Measurements from ENCODE around the gene SNRPN.
"Not testable (repeated sequence)": the region's sequence is repeated elsewhere in the genome, so short reads cannot be mapped to it uniquely, and the experiment has no call there.

SNRPN gene

DNA sequence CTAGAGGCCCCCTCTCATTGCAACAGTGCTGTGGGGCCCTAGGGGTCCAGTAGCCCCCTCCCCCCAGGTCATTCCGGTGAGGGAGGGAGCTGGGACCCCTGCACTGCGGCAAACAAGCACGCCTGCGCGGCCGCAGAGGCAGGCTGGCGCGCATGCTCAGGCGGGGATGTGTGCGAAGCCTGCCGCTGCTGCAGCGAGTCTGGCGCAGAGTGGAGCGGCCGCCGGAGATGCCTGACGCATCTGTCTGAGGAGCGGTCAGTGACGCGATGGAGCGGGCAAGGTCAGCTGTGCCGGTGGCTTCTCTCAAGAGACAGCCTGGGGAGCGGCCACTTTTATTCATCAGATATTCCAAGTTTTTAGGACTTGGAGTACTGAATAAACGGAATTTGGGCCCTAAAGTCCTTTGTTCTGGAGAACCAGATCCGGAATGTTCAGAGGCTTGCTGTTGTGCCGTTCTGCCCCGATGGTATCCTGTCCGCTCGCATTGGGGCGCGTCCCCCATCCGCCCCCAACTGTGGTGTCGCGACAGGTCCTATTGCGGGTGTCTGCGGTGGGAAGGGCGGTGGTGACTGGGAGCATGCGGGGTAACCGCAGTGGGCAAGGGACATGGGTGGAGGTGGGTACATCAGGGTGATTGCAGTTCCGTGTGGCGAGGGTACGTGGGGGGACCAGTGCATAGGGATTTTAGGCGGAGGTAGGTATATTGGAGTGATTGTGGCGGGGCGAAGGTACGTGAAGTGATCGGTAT lies at the start of gene SNRPN, which contains the start of gene SNURF:
Gene SNRPN (plus strand): TSS at position 205 of the 748 bp plus-strand sequence. CDS start 19,467 bp downstream, outside the sequence.
Gene SNURF (plus strand): TSS at position 205 of the 748 bp plus-strand sequence. CDS start 62 bp downstream, at position 267.
- FAIRE-seq: no peak

DNA sequence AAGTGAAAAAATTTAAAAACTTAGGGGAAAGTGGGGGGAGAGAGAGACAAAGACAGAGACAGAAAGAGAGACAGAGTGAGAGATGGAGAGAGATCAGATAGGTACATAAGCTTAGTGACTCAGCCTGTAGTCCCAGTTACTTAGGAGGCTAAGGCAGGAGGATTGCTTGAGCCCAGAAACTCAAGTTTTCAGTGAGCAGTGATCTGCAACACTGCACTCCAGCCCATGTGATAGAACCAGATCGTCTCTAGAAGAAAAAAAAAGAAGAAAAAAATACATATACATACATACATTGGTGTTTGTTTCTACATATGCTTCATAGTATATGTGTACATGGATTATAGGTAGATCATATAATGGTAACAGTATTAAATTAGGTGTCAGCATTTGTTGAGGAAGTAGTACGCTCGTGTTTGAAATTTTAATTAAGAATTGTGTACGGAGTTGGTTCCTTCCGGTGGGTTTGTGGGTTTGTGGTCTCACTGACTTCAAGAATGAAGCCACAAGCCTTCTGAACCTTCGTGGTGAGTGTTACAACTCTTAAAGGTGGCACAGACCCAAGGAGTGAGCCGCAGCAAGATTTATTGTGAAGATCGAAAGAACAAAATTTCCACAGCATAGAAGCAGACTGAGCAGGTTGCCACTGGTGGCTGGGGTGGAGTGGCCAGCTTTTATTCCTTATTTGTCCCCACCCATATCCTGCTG lies 38.3 kb upstream of the SNRPN start:
- no peak for FAIRE-seq

DNA sequence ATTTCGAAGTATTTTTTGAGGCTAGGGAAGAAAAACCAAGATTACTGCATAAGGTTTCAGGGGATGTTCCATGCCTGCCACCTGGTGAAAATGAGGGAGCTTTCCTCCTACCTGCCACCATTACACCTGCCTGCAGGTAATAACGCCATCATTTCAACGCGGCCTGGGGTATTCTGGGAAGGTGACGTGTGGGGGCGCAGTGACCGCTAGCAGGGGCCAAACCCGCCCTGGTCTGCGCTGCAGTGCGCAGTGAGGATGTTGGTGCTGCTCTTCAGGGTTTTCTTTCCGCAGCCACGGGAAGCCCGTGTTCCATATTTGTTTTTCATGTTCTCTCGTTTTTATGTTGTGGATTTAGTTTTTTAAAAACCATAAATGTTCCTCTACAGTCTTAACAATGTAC lies 37.4 kb upstream of the SNRPN start:
- FAIRE-seq: no peak

DNA sequence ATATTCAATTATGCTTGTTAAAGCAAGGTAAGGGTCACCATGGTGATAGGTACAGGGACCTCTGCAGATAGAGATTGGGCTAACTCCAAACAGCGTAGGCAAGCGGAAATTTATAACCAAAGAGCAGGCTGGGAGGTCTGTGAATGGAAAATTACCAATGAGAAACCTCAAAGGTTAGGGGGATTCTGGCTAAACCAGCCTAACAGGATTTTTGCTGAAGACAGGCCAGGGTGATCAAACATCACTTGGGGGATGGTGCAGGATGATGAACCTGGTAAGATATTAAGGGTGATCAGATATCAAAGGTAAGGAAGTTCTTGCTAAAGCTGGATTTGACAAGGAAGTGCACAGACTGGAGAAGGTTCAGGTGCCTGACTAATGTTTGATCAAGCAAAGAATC lies 35.3 kb upstream of the SNRPN start:
- FAIRE-seq: no peak

DNA sequence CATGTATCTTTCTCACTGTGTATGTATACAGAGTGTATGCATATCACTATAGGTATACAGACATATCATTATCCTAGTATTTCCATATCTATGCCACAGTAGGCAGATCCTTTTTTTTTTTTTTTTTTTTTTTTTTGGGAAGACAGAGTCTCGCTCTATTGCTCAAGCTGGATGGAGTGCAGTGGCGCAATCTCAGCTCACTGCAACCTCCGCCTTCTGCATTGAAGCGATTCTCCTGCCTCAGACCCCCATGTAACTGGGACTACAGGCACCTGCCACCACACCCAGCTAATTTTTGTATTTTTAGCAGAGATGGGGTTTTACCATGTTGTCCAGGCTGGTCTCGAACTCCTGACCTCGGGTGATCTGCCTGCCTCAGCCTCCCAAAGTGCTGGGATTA lies 32.0 kb upstream of the SNRPN start:
- FAIRE-seq: not testable (repeated sequence)

DNA sequence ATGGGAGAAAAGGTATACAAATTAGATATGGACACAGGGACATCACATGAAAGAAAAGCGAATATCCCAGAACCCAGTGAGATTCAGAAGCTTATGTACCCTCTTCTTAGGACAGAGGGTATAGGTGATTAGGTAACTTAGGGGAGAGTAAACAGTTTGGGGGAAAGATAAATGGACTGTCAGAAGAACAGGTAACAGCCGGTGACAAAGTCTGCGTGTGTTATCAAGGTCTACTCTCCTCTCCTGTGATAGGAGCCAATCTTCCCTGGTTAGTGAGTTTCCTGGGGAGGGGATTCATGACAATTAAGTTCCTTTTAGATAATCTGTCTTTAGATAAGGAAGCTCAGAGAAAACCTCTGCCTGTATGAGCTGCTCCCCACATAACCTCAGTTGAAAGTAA lies 30.6 kb upstream of the SNRPN start:
- FAIRE-seq: no peak

DNA sequence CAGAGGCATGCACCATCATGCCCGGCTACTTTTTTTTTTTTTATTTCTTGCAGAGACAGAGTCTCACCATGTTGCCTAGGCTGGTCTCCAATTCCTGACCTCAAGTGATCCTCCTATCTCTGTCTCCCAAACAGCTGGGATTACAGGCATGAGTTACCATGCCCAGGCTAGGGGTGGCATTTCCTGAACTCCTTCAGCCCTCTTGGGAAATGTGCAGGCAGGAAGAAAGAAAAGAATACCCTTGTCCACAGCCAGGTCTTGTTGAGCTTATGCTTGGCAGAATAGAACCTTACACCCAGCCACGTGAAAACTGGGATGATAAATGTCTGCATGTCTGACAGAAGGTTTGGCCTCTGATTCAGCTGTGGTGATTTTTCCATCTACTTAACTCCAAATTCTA lies 30.2 kb upstream of the SNRPN start:
- no peak for FAIRE-seq

DNA sequence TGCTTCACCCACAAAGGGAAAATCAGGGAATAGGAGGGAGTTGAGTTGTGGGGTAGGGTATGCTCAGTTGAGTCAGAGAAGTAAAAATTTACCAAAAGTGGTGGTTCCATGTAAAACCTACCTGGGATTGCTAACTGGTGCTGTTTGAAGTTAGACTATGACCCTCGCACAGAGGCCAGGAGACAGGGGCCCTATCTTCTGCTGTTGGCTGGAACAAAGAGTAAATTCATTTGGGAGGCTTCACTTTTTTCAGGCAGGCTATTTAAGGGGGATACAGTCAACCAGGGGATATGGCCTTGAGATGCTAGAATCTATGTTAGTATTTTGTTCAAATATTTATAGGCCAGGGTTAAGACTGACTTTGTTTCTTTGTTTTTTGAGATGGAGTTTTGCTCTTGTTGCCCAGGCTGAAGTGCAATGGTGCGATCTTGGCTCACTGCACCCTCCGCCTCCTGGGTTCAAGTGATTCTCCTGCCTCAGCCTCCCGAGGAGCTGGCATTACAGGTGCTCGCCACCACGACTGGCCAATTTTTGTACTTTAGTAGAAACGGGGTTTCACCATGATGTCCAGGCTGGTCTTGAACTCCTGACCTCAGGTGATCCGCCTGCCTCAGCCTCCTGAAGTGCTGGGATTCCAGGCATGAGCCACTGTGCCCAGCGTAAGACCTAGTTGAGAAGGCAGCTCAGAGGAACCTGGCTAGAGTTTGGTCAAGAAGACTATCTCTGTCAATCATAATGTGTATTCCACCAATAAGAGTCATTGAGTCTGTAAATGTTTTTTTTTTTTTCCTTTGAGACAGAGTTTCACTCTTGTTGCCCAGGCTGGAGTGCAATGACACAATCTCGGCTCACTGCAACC lies 22.7 kb upstream of the SNRPN start:
- FAIRE-seq: not testable (repeated sequence)

DNA sequence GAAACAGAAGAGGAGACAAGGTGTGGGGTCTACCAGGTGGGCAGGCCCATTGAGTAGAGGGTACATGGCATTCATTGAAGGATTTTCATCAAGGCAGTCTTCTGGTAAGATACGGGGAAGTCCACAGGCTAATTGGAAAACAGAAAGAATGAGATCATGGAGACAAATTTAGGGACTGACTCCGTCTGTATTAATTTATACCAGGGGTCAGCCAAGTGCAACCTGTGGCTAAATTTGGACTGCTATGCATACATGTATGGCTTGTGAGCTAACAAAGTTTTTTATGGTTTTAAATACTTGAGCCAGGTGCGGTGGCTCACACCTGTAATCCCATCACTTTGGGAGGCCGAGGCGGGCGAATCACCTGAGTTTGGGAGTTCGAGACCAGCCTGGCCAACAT lies 21.1 kb upstream of the SNRPN start:
- FAIRE-seq: no peak

DNA sequence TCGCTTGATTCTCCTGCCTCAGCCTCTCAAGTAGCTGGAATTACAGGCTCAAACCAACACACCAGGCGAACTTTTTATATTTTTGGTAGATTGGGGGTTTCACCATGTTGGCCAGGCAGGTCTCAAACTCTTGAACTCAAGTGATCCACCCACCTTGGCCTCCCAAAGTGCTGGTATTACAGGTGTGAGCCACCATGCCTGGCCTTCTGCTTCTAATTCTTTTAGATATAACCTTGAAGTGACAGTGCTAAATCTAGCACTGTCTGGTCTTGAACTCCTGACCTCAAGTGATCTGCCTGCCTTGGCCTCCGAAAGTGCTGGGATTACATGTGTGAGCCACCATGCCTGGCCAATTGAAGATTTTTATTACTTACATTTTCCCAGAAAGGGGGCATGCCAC lies 16.6 kb upstream of the SNRPN start:
- FAIRE-seq: not testable (repeated sequence)

DNA sequence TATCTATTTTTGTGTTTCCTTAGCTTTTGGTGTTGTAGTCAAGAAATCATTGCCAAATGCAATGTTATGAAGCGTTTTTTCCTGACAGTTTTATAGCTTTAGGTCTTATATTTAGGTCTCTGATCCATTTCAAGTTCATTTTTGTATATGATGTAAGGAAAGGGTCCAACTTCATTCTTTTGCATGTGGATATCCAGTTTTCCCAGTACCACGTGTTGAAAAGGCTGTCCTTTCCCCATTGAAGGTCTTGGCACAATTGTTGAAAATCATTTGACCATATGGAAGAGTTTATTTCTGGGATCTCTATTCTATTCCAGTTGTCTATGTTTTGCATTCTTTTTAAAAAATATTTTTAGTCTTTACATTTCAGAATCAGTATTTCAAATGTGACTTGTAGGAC lies 14.6 kb upstream of the SNRPN start:
- FAIRE-seq: no peak

DNA sequence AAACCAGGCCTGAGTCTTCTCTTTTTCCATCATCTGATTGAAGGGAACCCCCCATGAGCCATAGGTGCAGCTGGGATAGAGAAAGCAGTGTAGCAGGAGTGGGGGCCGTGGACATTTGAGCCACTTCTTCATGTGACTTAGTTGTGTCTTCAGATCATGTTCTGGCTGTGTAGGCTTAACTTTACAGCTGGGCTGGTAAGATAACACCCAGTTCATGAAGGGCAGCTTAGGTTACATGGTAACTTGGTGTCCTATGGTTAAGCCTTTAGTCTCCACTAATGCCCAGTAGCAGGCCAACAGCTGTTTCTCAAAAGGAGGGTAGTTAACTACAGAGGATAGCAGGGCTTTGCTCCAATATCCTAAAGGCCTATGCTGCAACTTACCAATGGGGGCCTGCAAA lies 11.4 kb upstream of the SNRPN start:
- FAIRE-seq: no peak

DNA sequence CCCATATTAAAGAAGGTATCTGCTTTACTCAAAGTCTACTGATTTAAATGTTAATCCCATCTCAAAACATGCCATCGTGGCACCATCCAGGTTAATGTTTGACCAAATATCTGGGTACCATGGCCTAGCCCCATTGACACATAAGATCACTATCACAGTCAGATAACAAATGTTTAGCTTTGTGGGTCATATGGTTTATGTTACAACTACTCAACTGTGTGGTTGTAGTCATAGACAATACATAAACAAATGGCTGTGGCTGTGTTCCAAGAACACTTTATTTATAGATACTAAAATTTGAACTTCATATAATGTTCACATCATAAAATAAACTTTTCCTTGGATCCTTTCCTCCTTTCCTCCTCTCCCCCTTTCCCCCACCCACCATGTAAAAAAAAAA lies 9.8 kb upstream of the SNRPN start:
- FAIRE-seq: no peak

DNA sequence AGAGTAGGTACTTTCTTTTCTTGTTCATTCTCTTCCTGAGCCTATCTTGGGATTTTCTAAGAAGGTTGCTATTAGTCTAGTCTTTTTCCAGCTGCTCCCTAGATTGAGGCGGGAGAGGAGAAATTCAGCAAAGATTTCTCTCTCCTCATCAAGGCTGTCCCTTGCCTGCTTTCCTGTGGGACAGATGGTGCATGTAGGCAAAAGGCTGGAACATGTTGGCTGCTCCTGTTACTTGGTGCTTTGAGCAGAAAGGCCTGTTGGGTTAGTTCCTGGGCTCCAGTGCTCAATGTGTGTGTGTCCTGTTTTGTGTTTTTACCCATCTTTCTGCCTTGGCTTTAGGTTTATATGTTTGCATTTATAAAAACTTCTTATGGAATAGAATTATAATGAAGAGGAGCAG lies 9.1 kb upstream of the SNRPN start:
- no peak for FAIRE-seq

DNA sequence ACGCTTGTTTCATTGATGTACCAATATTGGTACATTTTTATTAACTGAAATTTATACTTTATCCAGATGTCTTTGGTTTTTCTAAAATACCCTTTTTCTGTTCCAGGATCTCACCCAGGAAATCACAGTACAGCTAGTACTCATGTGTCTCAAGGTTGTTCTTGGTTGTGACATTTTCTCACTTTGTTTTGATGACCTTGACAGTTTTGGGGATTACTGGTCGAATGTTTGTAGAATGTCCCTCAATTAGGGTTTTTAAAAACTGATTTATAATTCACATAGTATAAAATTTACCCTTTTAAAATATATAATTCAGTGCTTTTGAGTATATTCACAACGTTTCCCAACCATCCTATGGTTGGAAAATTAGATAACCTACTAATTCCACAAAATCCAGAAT lies 6.3 kb upstream of the SNRPN start:
- FAIRE-seq: no peak

DNA sequence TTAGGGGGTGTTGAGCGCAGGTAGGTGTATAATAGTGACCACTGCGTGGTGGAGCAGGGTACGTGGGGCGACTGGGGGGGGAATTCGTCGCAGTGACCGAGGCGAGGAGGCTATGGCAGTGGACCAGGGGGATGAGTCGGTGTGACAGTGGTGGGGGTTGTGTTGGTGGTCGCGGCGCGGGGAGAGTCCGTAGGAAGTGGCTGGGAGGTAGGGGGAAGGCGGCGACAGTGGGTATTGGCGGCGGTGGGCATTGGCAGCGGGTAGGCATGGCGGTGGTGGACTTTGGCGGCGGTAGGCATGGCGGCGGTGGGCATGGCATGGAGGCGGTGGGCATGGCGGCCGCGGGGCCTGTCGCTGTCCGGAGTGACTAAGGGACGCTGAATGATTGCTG lies 739 bp downstream of the SNRPN start:
- no peak for FAIRE-seq

DNA sequence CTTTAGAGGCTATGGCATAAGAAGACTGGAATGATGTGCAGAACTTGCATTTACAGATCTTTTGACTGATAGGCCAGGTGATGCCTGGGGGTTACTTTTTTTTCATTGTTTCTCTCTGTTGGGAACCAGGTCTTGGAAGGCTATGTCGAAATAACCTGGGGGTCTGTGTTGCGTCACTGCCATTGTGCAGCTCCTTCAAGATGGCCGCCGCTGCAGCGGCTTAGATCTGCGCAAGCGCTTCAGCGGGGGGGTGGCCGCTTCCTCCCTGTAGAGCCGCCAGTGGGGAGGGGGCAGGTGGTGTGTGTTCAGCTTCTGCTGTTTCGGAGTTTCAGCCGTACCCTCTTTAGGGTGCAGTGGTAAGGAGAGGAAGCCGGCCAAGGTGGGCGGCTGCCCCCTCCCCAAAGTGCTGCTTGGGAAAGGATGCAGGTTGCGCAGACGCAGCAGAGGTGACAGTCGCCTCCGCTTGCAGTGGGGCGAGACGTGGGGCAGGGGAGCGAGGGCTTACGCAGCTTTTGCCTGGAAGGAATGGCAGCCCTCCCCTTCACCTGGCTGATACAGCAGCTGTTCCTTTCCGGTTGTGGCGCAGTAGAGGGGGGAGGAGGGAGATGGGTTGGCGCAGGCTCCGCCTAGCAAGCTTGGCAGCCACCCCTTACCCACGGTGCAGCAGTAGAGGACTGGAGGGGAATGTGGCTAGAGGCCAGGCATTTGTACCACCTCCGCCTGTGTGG lies 1.5 kb downstream of the SNRPN start:
- FAIRE-seq: no peak

DNA sequence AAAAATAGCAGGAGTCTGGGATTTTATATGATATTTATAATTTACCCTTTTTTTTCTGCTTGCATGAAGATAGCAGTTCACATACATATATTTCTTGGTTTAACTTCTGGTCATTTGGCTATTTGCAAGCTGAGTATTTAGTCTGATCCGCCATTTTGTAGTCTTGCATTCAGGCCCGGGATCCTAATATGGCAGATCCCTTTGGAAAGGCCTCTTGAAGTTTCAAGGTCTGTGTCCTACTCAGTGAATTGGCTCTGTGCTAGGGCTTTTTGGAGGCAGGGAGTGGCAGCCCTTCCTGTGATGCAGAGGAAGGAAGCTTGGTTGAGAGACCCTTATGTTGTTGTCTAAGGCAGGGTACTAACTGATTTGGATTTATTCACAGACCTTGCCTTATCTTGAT lies 2.9 kb downstream of the SNRPN start:
- FAIRE-seq: no peak

DNA sequence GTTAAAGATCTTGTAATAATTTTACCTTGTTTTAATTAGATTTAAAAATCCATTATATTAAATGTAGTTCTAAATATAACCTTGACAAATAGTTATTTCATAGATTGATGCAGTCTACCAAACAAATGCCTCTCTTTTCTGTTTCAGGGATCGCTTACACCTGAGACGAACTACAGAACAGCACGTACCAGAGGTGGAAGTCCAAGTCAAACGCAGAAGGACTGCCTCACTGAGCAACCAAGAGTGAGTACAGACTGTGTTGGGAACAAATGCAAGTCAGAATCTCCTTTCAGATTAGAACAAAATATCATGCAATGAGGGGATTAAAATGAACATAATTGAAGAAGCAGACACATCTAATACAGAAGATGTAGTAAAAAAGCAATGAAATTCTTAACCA lies 7.2 kb downstream of the SNRPN start:
- no peak for FAIRE-seq

DNA sequence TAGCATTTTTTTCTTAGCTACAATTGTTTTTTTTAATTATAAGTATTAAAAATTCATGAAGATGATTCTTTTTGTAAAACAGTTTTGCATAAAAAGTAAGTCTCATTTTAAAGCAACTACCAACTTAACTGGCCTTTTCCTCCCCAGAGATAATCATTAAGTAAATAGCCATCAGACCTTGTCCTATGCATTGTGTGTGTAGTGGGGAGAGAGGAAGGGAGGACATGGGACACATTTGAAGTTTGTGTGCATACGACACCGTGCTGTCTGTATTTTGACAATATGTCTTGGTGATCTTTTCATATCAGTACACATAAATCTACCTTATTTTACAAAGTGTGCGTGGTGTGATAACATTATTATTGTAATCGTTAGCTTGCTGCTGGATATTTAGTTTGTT lies 8.1 kb downstream of the SNRPN start:
- FAIRE-seq: no peak

DNA sequence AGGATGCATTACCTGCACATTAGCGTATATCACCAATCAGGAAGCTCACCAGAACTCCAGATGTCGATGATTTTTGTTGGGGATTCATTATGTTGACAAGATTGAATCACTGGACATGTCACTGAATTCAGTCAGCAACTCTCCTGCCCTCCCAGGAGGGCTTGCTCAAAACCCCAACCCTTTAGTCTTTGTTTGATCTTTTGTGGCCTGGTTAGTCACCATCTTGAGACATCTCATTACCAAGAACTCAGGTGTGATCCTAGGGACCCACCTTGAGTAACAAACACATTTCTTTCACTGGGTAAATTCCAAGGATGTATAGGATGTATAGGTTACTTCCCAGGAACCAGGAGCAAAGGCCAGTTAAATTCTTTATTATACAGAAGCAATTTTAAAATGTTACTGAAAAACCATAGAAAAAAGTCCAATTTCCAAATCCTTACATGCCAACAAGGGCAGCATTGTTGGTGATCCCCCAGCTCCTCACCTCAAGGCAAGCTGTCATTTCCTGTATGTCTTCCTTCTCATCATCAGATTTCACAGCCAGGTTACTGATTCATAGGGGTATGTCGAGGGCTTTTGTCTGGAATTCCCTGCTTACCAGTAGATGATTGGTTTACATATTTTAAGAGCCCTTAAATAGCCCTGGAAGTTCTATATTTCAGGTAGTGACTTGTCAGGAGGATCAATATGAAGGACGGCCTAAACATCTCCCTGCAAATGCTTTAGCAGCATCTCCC lies 11.7 kb downstream of the SNRPN start:
- FAIRE-seq: no peak

DNA sequence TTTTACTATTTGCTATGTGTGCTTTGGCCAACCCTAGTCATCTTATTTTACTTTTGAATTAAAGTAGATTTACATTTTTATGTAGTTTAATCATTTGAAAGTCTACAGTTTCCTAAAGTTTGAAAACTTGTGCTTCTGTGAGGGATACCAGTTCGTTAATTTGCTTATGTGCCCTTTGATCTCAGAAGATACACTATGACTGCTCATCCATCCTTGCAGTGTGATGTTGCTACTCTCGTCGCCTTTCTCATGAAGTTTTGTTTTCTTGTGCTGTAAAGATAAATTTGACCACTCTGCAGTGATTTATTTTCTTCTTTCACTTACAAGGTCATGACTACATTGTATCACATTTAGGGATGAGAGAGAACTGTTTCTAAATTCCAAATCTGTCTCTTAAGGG lies 16.3 kb downstream of the SNRPN start:
- no peak for FAIRE-seq

All from islet of Langerhans (tissue), 1 donor.